HEK293 (cell line): ENCODE results near the gene SCFD2.
"Not testable (repeated sequence)": the region's sequence is repeated elsewhere in the genome, so short reads cannot be mapped to it uniquely, and the experiment has no call there.

Source experiments
- CTCF ChIP-seq: fragments of 450-650 bp; formaldehyde crosslinking; IDR thresholded peaks from 2 replicates; pipeline ENCODE4 v1.5.1; 2016; ENCODE audit warnings: missing biosample characterization, missing genetic modification characterization
- ELK4 ChIP-seq: IDR thresholded peaks from 2 replicates; pipeline ENCODE4 v1.6.1; 2011; ENCODE audit warnings: mild to moderate bottlenecking, low read depth, low read length, borderline replicate concordance
- ZNF416 ChIP-seq: fragments of 450-650 bp; formaldehyde crosslinking; IDR thresholded peaks from 2 replicates; pipeline ENCODE4 v1.5.1; 2016; ENCODE audit warnings: missing biosample characterization, missing genetic modification characterization
- ZSCAN18 ChIP-seq: fragments of 450-650 bp; formaldehyde crosslinking; IDR thresholded peaks from 2 replicates; pipeline ENCODE4 v1.5.1; 2016; ENCODE audit warnings: missing biosample characterization, missing genetic modification characterization

- not testable (repeated sequence) for TF ChIP-seq ELK4; CTCF; ZSCAN18 (tag by site-specific recombination); ZNF416 (tag by site-specific recombination)
These were observed 19.5 kb downstream of the SCFD2 start for GRCh38 chr4:53346392-53346791.
